H1 (cell line): ENCODE data around the gene RNASEH2A. TPM values are rescaled to one million over a fixed set of nuclear protein-coding genes. Genes with fewer than 3 reads are reported as not detected.
A peak's percentile ranks its signal among the peaks of the same experiment; 100 is the strongest.

Experiments used
- CTCF ChIA-PET: fragments of 300-600 bp; sonication (Branson Sonifier 250); formaldehyde crosslinking; loops from one replicate; lab custom pipeline; 2021; ENCODE audit not compliant: partially characterized antibody; lab: Charles Lee
- POLR2A ChIA-PET: fragments of 300-600 bp; sonication (Branson Sonifier 250); formaldehyde crosslinking; loops from one replicate; lab custom pipeline; 2021; ENCODE audit warnings: inconsistent platforms; ENCODE audit not compliant: partially characterized antibody; lab: Charles Lee
- DNase-seq, 2 experiments: peaks; one replicate each; pipeline versions ENCODE4 v3.0.0 to v3.0.0-alpha.2; 2010 to 2022; ENCODE audit warnings: low spot score in 2 of 2, low read depth in 1 of 2, mixed read lengths in 1 of 2
- FAIRE-seq: peaks from 2 replicates; lab custom pipeline; 2011; peaks lifted over from hg19 to GRCh38; lab: Jason Lieb, UNC
- H2AFZ ChIP-seq: 2 replicates; pipeline ENCODE4 v1.8.1; 2012; ENCODE audit warnings: low read length, inconsistent platforms
- H2AK5ac ChIP-seq: 2 replicates; pipeline ENCODE4 v1.6.1; 2013; ENCODE audit warnings: low read depth, low read length
- H2BK120ac ChIP-seq: replicated peaks from 2 replicates; pipeline ENCODE3; 2013; ENCODE audit warnings: low read depth, low read length, inconsistent platforms
- H2BK12ac ChIP-seq: 2 replicates; pipeline ENCODE4 v1.6.1; 2013; ENCODE audit warnings: low read depth, low read length
- H2BK15ac ChIP-seq: 2 replicates; pipeline ENCODE4 v1.6.1; 2013; ENCODE audit warnings: low read length
- H2BK20ac ChIP-seq: 2 replicates; pipeline ENCODE4 v1.6.1; 2013; ENCODE audit warnings: low read length
- H2BK5ac ChIP-seq: 2 replicates; pipeline ENCODE4 v1.6.1; 2013; ENCODE audit warnings: low read depth, low read length
- H3K14ac ChIP-seq: 2 replicates; pipeline ENCODE4 v1.6.1; 2013; ENCODE audit warnings: inconsistent platforms; ENCODE audit not compliant: insufficient read length
- H3K18ac ChIP-seq: 2 replicates; pipeline ENCODE4 v1.6.1; 2013; ENCODE audit warnings: low read length; ENCODE audit errors: extremely low read depth
- H3K23ac ChIP-seq: 2 replicates; pipeline ENCODE4 v1.6.1; 2013; ENCODE audit warnings: inconsistent platforms; ENCODE audit not compliant: insufficient read length
- H3K23me2 ChIP-seq: 2 replicates; pipeline ENCODE4 v1.6.1; 2013; ENCODE audit warnings: low read depth, low read length
- H3K27ac ChIP-seq: 2 replicates; pipeline ENCODE4 v1.6.1; 2011; ENCODE audit warnings: low read depth, low read length, inconsistent platforms
- H3K27me3 ChIP-seq, 4 experiments: replicated peaks in 1 of 4; 1 replicate in 1 of 4; 2 replicates in 3 of 4; pipeline versions ENCODE4 v1.6.1 to v1.8.1; 2011 to 2013; ENCODE audit warnings: low read length in 3 of 4, mild to moderate bottlenecking in 3 of 4, inconsistent platforms in 2 of 4, mixed read lengths in 2 of 4, moderate library complexity in 1 of 4; ENCODE audit not compliant: control insufficient read depth in 3 of 4, insufficient read depth in 3 of 4; ENCODE audit errors: extremely low read depth in 1 of 4
- H3K36me3 ChIP-seq, 4 experiments: 2 replicates each; pipeline versions ENCODE4 v1.6.1 to v1.8.1; 2011 to 2013; ENCODE audit warnings: mild to moderate bottlenecking in 4 of 4, low read length in 3 of 4, moderate library complexity in 2 of 4, control low read depth in 1 of 4, inconsistent platforms in 1 of 4; ENCODE audit not compliant: insufficient read depth in 4 of 4, control insufficient read depth in 2 of 4
- H3K4ac ChIP-seq: replicated peaks from 2 replicates; pipeline ENCODE3; 2013; ENCODE audit warnings: low read length, low read depth, mixed read lengths, inconsistent platforms; ENCODE audit not compliant: insufficient read length
- H3K4me1 ChIP-seq, 4 experiments: replicated peaks in 1 of 4; 1 replicate in 1 of 4; 2 replicates in 3 of 4; pipeline versions ENCODE4 v1.6.1 to v1.8.1; 2011 to 2013; ENCODE audit warnings: low read length in 3 of 4, inconsistent platforms in 2 of 4, mixed read lengths in 1 of 4; ENCODE audit not compliant: insufficient read depth in 4 of 4, control insufficient read depth in 3 of 4
- H3K4me2 ChIP-seq, 2 experiments: 2 replicates each; pipeline versions ENCODE4 v1.6.1 to v1.8.1; 2011 to 2013; ENCODE audit warnings: low read depth in 2 of 2, low read length in 2 of 2, control low read depth in 1 of 2, inconsistent platforms in 1 of 2, mild to moderate bottlenecking in 1 of 2; ENCODE audit not compliant: insufficient read depth in 1 of 2
- H3K4me3 ChIP-seq, 4 experiments: fragments of 200-600, 300-600 bp in 1 of 4; sonication (generic), shearing (Covaris generic), sonication (Bioruptor Twin) in 1 of 4; 2 replicates each; pipeline versions ENCODE4 v1.5.1 to v1.8.1; 2011 to 2016; ENCODE audit warnings: low read length in 4 of 4, low read depth in 3 of 4, control low read depth in 2 of 4, inconsistent platforms in 2 of 4, mild to moderate bottlenecking in 2 of 4, mixed read lengths in 1 of 4, moderate library complexity in 1 of 4; ENCODE audit not compliant: insufficient read depth in 2 of 4; ENCODE audit errors: extremely low read depth in 1 of 4
- H3K56ac ChIP-seq: replicated peaks from 2 replicates; pipeline ENCODE3; 2013; ENCODE audit warnings: low read depth, mild to moderate bottlenecking, mixed read lengths, low read length, inconsistent platforms; ENCODE audit not compliant: insufficient read length
- H3K79me1 ChIP-seq: 2 replicates; pipeline ENCODE4 v1.6.1; 2013; ENCODE audit warnings: low read depth, low read length, control low read depth
- H3K79me2 ChIP-seq, 2 experiments: 2 replicates each; pipeline versions ENCODE4 v1.6.1 to v1.8.1; 2012 to 2013; ENCODE audit warnings: low read length in 2 of 2, mild to moderate bottlenecking in 2 of 2, inconsistent platforms in 1 of 2; ENCODE audit not compliant: insufficient read depth in 2 of 2, control insufficient read depth in 1 of 2
- H3K9ac ChIP-seq, 4 experiments: replicated peaks in 1 of 4; 1 replicate in 1 of 4; 2 replicates in 3 of 4; pipeline versions ENCODE4 v1.6.1 to v1.8.1; 2011 to 2013; ENCODE audit warnings: low read depth in 3 of 4, low read length in 3 of 4, control low read depth in 2 of 4, mild to moderate bottlenecking in 2 of 4, moderate library complexity in 2 of 4, inconsistent platforms in 1 of 4; ENCODE audit errors: extremely low read depth in 1 of 4
- H3K9me3 ChIP-seq, 2 experiments: 2 replicates each; pipeline versions ENCODE4 v1.6.1 to v1.8.1; 2012 to 2013; ENCODE audit warnings: mild to moderate bottlenecking in 2 of 2, moderate library complexity in 2 of 2, control low read depth in 1 of 2, inconsistent platforms in 1 of 2, low read depth in 1 of 2, low read length in 1 of 2, mixed read lengths in 1 of 2; ENCODE audit not compliant: insufficient read depth in 2 of 2
- H4K20me1 ChIP-seq, 2 experiments: replicated peaks in 1 of 2; 2 replicates each; pipeline versions ENCODE3 to v1.8.1; 2011 to 2013; ENCODE audit warnings: inconsistent platforms in 2 of 2, low read length in 2 of 2, mild to moderate bottlenecking in 1 of 2; ENCODE audit not compliant: insufficient read depth in 2 of 2, control insufficient read depth in 1 of 2
- H4K5ac ChIP-seq: 2 replicates; pipeline ENCODE4 v1.6.1; 2013; ENCODE audit warnings: low read length, low read depth, mixed read lengths, inconsistent platforms; ENCODE audit not compliant: insufficient read length
- H4K8ac ChIP-seq: 2 replicates; pipeline ENCODE4 v1.8.0; 2013; ENCODE audit warnings: mild to moderate bottlenecking, moderate library complexity, low read length, inconsistent platforms; ENCODE audit not compliant: insufficient read depth; ENCODE audit errors: extremely low read depth
- H4K91ac ChIP-seq: replicated peaks from 2 replicates; pipeline ENCODE3; 2013; ENCODE audit warnings: low read length, mixed read lengths, inconsistent platforms; ENCODE audit not compliant: insufficient read length
- CBX5 ChIP-seq: fragments of 300-800, 300-1000 bp; sonication (generic); IDR thresholded peaks from 2 replicates; pipeline ENCODE4 v1.7.1; 2016; ENCODE audit warnings: antibody characterized with exemption, low read length, low read depth
- CBX8 ChIP-seq: fragments of 300-800, 300-1000 bp; sonication (generic); IDR thresholded peaks from 2 replicates; pipeline ENCODE4 v1.7.1; 2016; ENCODE audit warnings: low read depth, low read length, borderline replicate concordance
- FOSL1 ChIP-seq: IDR thresholded peaks from 2 replicates; pipeline ENCODE4 v1.6.1; 2011; ENCODE audit warnings: mild to moderate bottlenecking, low read depth, low read length, moderate library complexity; ENCODE audit not compliant: insufficient read depth
- GABPA ChIP-seq: IDR thresholded peaks from 2 replicates; pipeline ENCODE4 v1.6.1; 2011; ENCODE audit warnings: mild to moderate bottlenecking, low read length, moderate library complexity, borderline replicate concordance; ENCODE audit not compliant: insufficient read depth
- GTF2F1 ChIP-seq: IDR thresholded peaks from 2 replicates; pipeline ENCODE4 v1.6.1; 2012; ENCODE audit warnings: low read depth, low read length, improper control_type of control experiment, borderline replicate concordance
- HDAC6 ChIP-seq: IDR thresholded peaks from one replicate; pipeline ENCODE4 v1.7.1; 2012; ENCODE audit warnings: low read depth, mild to moderate bottlenecking, inconsistent platforms, low read length, moderate library complexity
- KDM5A ChIP-seq: fragments of 200-600 bp; IDR thresholded peaks from 2 replicates; pipeline ENCODE4 v1.7.1; 2012; ENCODE audit warnings: mild to moderate bottlenecking, low read length, inconsistent platforms, mixed read lengths
- POLR2A ChIP-seq, 2 experiments: IDR thresholded peaks; 1 replicate in 1 of 2; 2 replicates in 1 of 2; pipeline ENCODE4 v1.6.1; 2011; ENCODE audit warnings: low read depth in 2 of 2, low read length in 2 of 2, mild to moderate bottlenecking in 2 of 2; ENCODE audit errors: control extremely low read depth in 1 of 2
- POLR2AphosphoS5 ChIP-seq: IDR thresholded peaks from 2 replicates; pipeline ENCODE4 v1.6.1; 2011; ENCODE audit warnings: low read depth, low read length
- SP1 ChIP-seq: IDR thresholded peaks from 2 replicates; pipeline ENCODE4 v1.6.1; 2011; ENCODE audit warnings: low read depth, low read length
- SUZ12 ChIP-seq: fragments of 200-600 bp; sonication (generic); IDR thresholded peaks from 2 replicates; pipeline ENCODE4 v1.6.1; 2012; ENCODE audit warnings: mild to moderate bottlenecking, inconsistent platforms, low read length, moderate library complexity, mixed read lengths
- TAF7 ChIP-seq: optimal IDR thresholded peaks from 2 replicates; pipeline ENCODE3; 2011; ENCODE audit warnings: low read depth, mild to moderate bottlenecking, inconsistent platforms, low read length, moderate library complexity, borderline replicate concordance
- WGBS, 2 experiments: shearing (Covaris generic) in 1 of 2; methylation state at CpG; one replicate each; pipeline versions ENCODE4 v1.1.6 to v1.1.7; 2013 to 2015; ENCODE audit warnings: low lambda C conversion rate in 2 of 2, mixed read lengths in 2 of 2, inconsistent platforms in 1 of 2, low coverage in 1 of 2, missing lambda C conversion rate in 1 of 2; ENCODE audit not compliant: insufficient replicate concordance in 2 of 2, insufficient coverage in 1 of 2, insufficient read length in 1 of 2; ENCODE audit errors: extremely low coverage in 1 of 2, missing lambda C conversion rate in 1 of 2; 5-methylcytosine and 5-hydroxymethylcytosine counted together
- polyA plus RNA-seq, 7 experiments: library from polyadenylated mRNA; depleted of rRNA in 3 of 7; stranded (reverse) in 5 of 7; unstranded in 2 of 7; fragments of >200 nt in 5 of 7; fragments of 200-250 nt in 2 of 7; gene quantifications; 1 replicate in 5 of 7; 2 replicates in 1 of 7; 4 replicates in 1 of 7; pipeline versions ENCODE4 v1.2.1 to v1.2.3, GENCODE V29; 2011 to 2013; ENCODE audit warnings: missing spikeins in 2 of 7, mixed read lengths in 2 of 7
- total RNA-seq: library from RNA; stranded (reverse); fragmentation: NEBNext Ultra II Directional; extraction: Animal tissue kit (Norgen Biotek cat#: 25700); gene quantifications from 2 replicates; pipeline ENCODE4 v1.2.1, GENCODE V29; 2021

Gene RNASEH2A
- total and polyA plus RNA-seq, 2 of the 8 experiments (the other 6 are each of a cell fraction or from before 2014, with no cell fraction given) = 67.5 to 120 TPM

GRCh38 chr19:12791345-12792050, 14.9 kb upstream of the RNASEH2A start, which contains the start of gene JUNB:
Gene JUNB (plus strand): TSS chr19:12791486. CDS start chr19:12791772, 286 bp downstream.
- Histone ChIP-seq H3K4me1 (peaks cover 9 to 39% (median 25%) of the 10 kb centered on the region in 4 experiments), H2BK5ac (no peak within 1 kb of the TSS), H4K20me1 (no peaks in the 10 kb centered on the region), H2BK120ac (no peak within 1 kb of the TSS), H3K56ac (no peak within 1 kb of the TSS), H3K27ac (no peak within 1 kb of the TSS), H3K9ac (peak within 1 kb of the TSS in 3 of 4 experiments; percentile 46 to 63 (median 61); a peak in 6 of 7 replicates), H4K8ac (peak within 1 kb of the TSS; percentile 81), H2AK5ac (no peak within 1 kb of the TSS; the same call in 1 of the 2 replicates), H2AFZ (no peak within 1 kb of the TSS), H3K79me2 (no peaks in the 10 kb centered on the region), H3K14ac (no peak within 1 kb of the TSS), H2BK15ac (no peak within 1 kb of the TSS), H3K23ac (no peak within 1 kb of the TSS), H3K4ac (no peak within 1 kb of the TSS), H2BK20ac (no peak within 1 kb of the TSS), H3K4me2 (peak within 1 kb of the TSS; percentile 74 to 97), H3K9me3 (no peaks in the 10 kb centered on the region), H3K23me2 (peaks cover 29% of the 10 kb centered on the region), H2BK12ac (no peak within 1 kb of the TSS), H3K36me3 (no peaks in the 10 kb centered on the region), H3K4me3 (peak within 1 kb of the TSS; percentile 46 to 71 (median 54)), H3K18ac (peak within 1 kb of the TSS; percentile 95), H3K79me1 (no peaks in the 10 kb centered on the region), H4K91ac (no peak within 1 kb of the TSS), H4K5ac (no peak within 1 kb of the TSS), H3K27me3 (peaks cover 0 to 18% (median 13%) of the 10 kb centered on the region in 4 experiments; a peak in 5 of 7 replicates)
- ChIA-PET POLR2A (interaction anchor here (0.7 to 15.2 kb wide), 18 partner anchors 9 to 95 kb away, joined by 3 to 317 read pairs (median 6); partner anchors contain the start of genes DNASE2, GET3, HOOK2 and PRDX2), CTCF (interaction anchor here (0.9 to 17.9 kb wide), 9 partner anchors 11 to 122 kb away, joined by 3 to 288 read pairs (median 4); partner anchors contain the start of genes RNASEH2A and THSD8)
- WGBS, 2 experiments = 3% methylated on average over 60 of the region's 73 CpGs; no CpG with 5 or more reads in 1 of the 2 experiments
- DNase-seq (peak in 1 of 2 experiments; percentile 88), FAIRE-seq (no peak)
- no peak for TF ChIP-seq CBX5
- 0 out of 2 replicates have a peak, but pooled peaks have one; percentile 62 for TF ChIP-seq GTF2F1
- TF ChIP-seq FOSL1 = no peak
- TF ChIP-seq POLR2AphosphoS5 = peak; percentile 99
- TF ChIP-seq SUZ12 = no peak
- TF ChIP-seq CBX8 = no peak
- TF ChIP-seq HDAC6 = no peak
- peak; percentile 95 to 99 for TF ChIP-seq POLR2A (IDR thresholded peaks at IDR 0.05; ENCODE audit: control extremely low read depth in 1 of 2, low read depth in 2 of 2, low read length in 2 of 2)
- TF ChIP-seq SP1 = 0 out of 2 replicates have a peak, but pooled peaks have one; percentile 19
- TF ChIP-seq GABPA = peak; percentile 58; the same call in 1 of the 2 replicates
- no peak for TF ChIP-seq KDM5A
- peak; percentile 92 for TF ChIP-seq TAF7
